GM21529 (cell line): ENCODE measurements around the gene HOMER1.
"Not testable (repeated sequence)": the region's sequence is repeated elsewhere in the genome, so short reads cannot be mapped to it uniquely, and the experiment has no call there.

Source experiments
- ATAC-seq: cut with Tn5 transposase; IDR thresholded peaks from one replicate; pipeline ENCODE4 v1.9.1; 2021; ENCODE audit not compliant: unreplicated experiment

Gene HOMER1

DNA sequence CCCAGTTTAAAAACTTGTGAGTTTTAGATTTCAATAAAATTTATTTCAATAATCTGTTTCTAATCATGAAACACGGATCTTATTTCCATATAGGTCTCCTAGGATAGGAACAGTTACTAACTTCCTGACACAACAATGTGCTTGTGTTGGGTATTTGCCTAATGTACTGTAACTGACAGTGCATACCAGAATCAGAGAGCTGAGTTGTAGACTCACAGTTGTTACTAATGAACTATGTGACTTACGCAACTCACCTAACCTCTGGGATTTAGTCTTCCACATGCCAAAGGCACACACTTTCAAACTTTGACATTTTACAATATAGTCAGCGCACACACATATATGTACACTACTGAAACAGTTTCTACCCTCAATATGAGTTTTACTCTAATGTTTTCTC is 77.7 kb downstream of the HOMER1 start:
- no peak for ATAC-seq

GRCh38 chr5:79430196-79430595 is 83.7 kb downstream of the HOMER1 start:
- no peak for ATAC-seq

GRCh38 chr5:79423296-79423695 is 90.6 kb downstream of the HOMER1 start:
- no peak for ATAC-seq

GRCh38 chr5:79420248-79420647 is 93.7 kb downstream of the HOMER1 start:
- no peak for ATAC-seq

DNA sequence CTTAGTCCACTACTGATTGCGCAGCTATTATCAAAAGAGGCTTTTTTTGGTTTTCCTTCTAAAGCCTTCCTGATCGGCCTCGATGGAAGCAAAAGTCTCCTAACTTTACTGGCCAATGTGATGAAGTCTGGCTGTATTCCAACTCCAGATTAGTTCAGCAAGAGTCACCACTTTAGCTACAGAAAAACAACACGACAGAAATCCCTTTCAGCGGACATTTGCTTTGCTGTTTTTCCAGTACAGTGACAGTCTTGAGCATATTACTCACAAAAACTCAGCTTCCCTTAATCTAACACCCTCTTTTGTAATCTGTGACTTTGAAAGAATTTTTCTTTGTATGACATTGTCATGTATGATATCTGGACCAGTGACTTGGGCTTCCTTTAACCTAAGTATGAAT is 95.7 kb downstream of the HOMER1 start:
- ATAC-seq, result no peak

- ATAC-seq, result no peak
Observed at GRCh38 chr5:79417495-79417894, 96.4 kb downstream of the HOMER1 start.

DNA sequence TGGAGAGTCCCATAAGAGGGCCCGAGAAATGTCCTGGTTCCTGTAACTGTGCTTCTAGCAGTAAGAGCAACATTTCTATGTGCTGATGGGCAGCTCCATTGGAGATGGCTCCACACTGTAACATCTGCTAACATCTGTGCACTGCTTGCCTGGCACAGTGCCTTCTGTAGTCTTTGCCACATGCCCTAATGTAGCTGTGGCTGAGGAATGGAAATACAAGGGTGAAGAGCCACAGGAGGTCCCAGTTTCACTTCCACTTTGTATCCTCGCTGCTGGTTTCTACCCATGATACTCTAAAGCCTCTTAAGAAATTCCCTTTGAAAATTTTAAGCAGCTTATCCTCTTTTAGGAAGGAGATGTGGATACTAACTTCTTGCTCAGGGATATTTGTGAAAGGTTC is 97.4 kb downstream of the HOMER1 start:
- peak; percentile 95 for ATAC-seq

- no peak for ATAC-seq
Observed at GRCh38 chr5:79413112-79413511, 100.8 kb downstream of the HOMER1 start.

- no peak for ATAC-seq
Observed at GRCh38 chr5:79408028-79408427, 105.9 kb downstream of the HOMER1 start.

DNA sequence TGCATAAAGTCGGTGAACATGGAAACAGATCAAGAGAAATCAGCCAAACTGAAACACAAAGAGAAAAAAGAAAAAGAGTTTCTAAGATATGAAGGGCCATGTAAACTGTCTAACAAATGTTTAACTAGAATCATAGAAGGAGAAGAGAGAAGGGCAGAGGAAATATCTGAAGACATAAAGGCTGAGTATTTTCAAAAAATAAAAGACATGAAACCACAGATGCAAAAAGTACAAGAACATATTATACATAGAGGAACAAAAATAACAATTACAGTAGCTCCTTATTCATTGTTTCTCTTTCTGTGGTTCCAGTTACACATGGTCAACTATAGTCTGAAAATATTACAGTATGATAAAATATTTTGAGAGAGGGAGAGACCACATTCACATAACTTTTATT is 106.3 kb downstream of the HOMER1 start:
- ATAC-seq, result no peak

- ATAC-seq, result no peak
Observed at GRCh38 chr5:79401216-79401615, 112.7 kb downstream of the HOMER1 start.

DNA sequence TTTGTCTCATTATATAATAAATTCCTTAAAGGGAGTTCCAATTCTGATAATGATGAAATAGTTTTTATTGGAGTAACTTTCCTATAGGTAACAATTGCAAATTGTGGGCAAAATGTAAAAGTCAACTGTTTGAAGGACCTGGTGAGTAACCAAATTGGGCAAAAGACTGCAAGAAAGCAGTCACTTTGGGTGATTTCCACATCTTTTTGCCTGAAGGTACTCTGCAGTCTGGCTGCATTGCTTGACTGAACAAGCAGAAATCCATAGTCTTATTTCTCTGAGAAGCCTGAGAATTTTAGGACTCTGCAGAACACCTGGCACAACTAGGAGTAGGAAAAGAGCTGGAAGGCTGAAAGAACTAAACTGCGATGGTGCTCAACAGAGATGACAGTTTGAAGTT is 114.9 kb downstream of the HOMER1 start:
- ATAC-seq, result no peak

GRCh38 chr5:79397080-79397479 is 116.9 kb downstream of the HOMER1 start:
- no peak for ATAC-seq

DNA sequence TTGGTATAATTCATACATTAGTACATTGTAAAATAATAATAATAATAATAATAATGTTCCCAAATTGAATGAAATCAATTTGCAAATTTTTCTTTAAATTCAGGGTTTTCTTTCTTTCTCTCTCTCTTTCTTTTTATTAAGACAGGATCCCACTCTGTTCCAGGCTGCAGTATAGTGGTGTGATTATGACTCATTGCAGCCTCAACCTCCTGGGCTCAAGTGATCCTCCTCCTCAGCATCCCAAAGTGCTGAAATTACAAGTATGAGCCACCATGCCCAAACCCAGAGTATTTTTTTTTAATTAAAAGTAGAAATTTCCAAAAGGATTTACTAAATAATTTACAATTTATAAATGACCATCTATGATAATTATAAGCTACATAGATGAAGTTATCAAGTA is 117.7 kb downstream of the HOMER1 start:
- no peak for ATAC-seq

- no peak for ATAC-seq
Observed at GRCh38 chr5:79395296-79395695, 118.6 kb downstream of the HOMER1 start.

GRCh38 chr5:79392776-79393175 is 121.2 kb downstream of the HOMER1 start:
- no peak for ATAC-seq

DNA sequence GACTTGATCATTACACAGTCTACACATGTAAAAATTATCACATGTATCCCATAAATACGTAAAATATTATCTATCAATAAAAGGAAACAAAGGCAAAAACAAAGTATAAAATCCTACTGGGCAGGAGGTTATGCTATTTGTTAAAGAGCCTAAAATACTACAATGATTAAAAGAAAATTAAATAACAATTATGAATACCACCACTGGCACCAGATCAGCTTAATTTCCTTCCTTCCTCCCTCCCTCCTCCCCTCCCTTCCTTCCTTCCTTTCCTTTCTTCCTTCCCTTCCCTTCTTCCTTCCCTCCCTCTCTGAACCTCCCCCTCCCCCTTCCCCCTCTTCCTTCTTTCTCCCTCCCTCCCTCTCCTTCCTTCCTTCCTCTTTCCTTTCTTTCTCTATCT is 127.3 kb downstream of the HOMER1 start:
- ATAC-seq, result no peak

DNA sequence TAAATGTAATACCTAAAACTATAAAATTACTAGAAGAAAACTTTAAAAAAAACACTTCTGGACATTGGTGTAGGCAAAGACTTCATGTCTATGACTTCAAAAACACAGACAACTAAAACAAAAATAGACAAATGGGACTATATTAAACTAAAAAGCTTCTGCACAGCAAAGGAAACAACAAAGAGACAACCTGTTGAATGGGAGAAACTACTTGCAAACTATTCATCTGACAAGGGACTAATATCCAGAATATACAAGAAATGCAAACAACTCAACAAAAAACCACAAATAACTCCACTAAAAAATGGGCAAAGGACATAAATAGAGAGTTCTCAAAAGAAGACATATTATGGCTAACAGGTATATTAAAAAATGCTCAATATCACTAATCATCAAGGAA is 128.8 kb downstream of the HOMER1 start:
- not testable (repeated sequence) for ATAC-seq

DNA sequence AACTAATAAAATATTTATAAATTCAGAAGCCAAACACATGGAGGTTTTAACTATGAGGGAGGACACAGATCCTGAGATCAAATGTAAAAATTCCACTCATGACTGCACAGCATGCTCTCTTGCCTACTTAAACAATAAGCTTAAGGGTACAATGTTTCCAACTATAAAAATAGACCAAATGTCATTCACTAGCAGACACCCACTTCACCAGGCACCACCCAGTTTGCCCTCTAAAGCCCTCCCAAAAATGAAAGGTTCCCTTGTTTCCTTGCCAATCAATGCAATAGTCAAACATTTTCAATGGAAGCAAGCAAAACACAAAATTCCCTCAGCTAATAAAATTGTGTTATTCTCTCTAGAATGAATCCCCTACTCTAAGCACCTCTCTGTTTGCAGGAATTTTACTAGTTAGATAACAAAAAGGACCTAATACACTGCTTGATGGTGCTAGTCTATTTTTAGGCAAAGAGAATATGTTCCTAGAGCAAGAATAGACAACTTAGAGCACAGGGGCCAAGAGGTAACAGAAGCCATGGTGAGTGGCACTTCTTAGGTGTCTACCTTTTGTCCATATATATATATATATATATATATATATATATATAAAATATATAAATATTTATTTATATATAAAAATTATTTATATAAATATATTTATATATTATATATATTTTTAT is 135.3 kb downstream of the HOMER1 start:
- no peak for ATAC-seq

- ATAC-seq, result no peak
Observed at GRCh38 chr5:79357398-79357797, 156.5 kb downstream of the HOMER1 start.

GRCh38 chr5:79349881-79350280 is 164.1 kb downstream of the HOMER1 start:
- no peak for ATAC-seq

DNA sequence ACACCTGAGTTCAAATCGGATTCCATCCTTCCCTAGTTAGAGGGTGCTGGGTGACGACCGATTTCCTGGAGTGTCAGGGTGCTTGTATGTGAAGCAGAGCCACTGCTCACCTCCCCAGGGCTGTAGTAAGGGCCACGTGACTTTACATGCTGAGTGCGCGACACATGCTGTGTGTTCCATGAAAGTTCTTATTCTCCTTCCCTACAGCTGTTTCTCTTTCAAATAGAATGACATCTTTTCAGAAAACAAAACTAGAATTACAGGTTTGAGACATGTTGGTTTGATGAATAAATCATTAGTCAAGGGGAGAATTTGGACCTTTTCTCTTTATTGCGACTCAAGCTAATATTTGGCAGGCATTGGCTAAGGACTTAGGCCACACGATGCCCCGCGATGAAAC is 164.9 kb downstream of the HOMER1 start:
- no peak for ATAC-seq

DNA sequence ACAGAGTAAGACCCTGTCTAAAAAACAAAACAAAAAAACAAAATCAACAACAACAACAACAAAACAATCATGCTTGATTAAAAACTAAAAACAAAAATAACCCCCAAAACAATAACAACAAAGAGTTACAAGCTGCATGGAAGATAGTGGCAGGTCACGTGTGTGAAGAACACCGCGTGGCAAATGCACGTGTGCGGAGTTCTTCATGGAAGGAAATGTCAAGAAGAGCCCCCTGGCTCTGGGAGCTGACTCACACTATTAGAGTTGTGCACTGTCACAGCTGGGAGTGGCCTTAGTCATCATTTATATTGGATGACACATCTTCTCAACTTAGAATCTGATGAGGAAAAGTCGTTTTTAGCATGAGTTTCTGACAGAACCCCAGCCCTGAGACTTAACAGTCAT is 167.5 kb downstream of the HOMER1 start:
- no peak for ATAC-seq
